ENCODE data around the gene SPRR4.

Gene SPRR4

DNA sequence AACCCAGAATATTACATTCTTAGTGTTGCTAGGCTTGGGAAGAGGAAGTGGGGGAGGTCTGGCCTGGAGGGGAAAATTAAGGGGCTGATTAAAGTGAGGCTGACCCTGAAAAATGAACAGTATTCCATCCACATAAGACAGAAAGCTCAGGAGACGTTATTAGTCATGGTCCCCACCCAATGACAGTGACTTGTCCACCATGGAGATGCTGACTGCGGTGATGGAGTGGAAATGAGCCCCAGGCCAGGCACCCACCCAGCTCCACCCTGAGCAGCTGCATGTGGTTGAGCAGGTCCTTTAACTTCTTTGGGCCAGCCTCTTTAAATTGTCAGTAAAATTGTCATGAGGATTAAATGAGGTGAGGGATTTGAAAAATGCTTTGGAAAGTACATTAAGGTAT is 1.4 kb upstream of the SPRR4 start:
- Histone ChIP-seq H3K4ac (ENCODE audit: low read depth in 1 of 2, low read length in 2 of 2) (no peak overlapping the region), H2BK12ac (ENCODE audit: low read length in 2 of 2) (no peak overlapping the region)

DNA sequence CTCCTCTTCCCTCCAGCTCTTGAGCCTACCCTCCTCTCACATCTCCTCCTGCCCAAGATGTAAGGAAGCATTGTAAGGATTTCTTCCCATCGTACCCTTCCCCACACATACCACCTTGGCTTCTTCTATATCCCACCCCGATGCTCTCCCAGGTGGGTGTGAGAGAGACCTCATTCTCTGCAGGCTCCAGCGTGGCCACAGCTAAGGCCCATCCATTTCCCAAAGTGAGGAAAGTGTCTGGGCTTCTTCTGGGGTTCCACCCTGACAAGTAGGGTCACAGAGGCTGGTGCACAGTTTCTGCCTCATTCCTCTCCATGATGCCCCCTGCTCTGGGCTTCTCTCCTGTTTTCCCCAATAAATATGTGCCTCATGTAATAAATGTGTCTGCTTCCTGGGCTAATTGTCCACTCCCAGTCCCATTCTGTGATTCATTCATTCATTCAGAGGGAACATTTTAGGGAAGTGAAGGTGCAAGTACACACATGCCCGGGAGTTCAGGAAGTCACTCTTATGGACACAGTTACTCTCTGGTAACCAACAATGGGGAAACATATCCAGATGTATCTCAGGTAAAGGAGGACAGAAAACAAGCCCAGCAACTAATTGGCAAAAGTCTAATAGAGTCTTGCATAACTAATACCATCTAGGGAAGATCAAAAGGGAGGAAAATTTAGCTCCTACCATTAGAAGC is 1.9 kb downstream of the SPRR4 start:
- no peak overlapping the region for H2AK5ac ChIP-seq (ENCODE audit: low read length, severe bottlenecking)
- no peak overlapping the region for H2BK15ac ChIP-seq (ENCODE audit: low read depth, poor library complexity, severe bottlenecking)
- H4K91ac ChIP-seq (ENCODE audit: low read length), result no peak overlapping the region
- no peak overlapping the region for H2BK120ac ChIP-seq (ENCODE audit: low read depth, low read length)
- H3K27me3 ChIP-seq (ENCODE audit: control insufficient read depth in 1 of 2, insufficient read depth in 1 of 2, low read length in 2 of 2), result peaks cover 0 to 5% of the 10 kb centered on the region in 2 experiments
- H3K9ac ChIP-seq (ENCODE audit: low read length), result no peak overlapping the region
- H3K4me1 ChIP-seq (ENCODE audit: control insufficient read depth, insufficient read depth, low read depth, low read length), result no peaks in the 10 kb centered on the region
- H3K36me3 ChIP-seq (ENCODE audit: control insufficient read depth in 1 of 2, insufficient read depth in 2 of 2, low read depth in 1 of 2, low read length in 2 of 2), result no peaks in the 10 kb centered on the region
- H3K23ac ChIP-seq (ENCODE audit: low read length in 2 of 2), result no peak overlapping the region
- no peak for DNase-seq
- H3K14ac ChIP-seq (ENCODE audit: low read length in 2 of 2), result no peak overlapping the region
- H3K4me3 ChIP-seq (ENCODE audit: insufficient read depth in 1 of 2, low read depth in 1 of 2, low read length in 2 of 2), result no peak overlapping the region
- no peak overlapping the region for H4K8ac ChIP-seq (ENCODE audit: low read length)
- no peak overlapping the region for H3K4ac ChIP-seq (ENCODE audit: low read depth in 1 of 2, low read length in 2 of 2)
- H2BK12ac ChIP-seq (ENCODE audit: low read length in 2 of 2), result no peak overlapping the region
- H3K18ac ChIP-seq (ENCODE audit: low read depth in 1 of 2, low read length in 2 of 2), result no peak overlapping the region
- WGBS, result 65% methylated on average over 4 of the region's 4 CpGs
- H3K27ac ChIP-seq (ENCODE audit: low read length, poor library complexity, severe bottlenecking), result no peak overlapping the region
- no peak overlapping the region for H2AFZ ChIP-seq (ENCODE audit: low read depth, low read length)
- no peak overlapping the region for H3K4me2 ChIP-seq (ENCODE audit: low read length, poor library complexity, severe bottlenecking)
- no peak overlapping the region for H2BK5ac ChIP-seq (ENCODE audit: low read depth, low read length, poor library complexity, severe bottlenecking)
- no peaks in the 10 kb centered on the region for H3K79me1 ChIP-seq (replicated peaks; ENCODE audit: low read length, poor library complexity, severe bottlenecking)
- peaks cover 2% of the 10 kb centered on the region for H3K9me3 ChIP-seq (ENCODE audit: control insufficient read depth, low read length)

More for the DNA sequence above, 1.4 kb upstream of the SPRR4 start:
- Histone ChIP-seq H3K4me1 (ENCODE audit: control insufficient read depth, insufficient read depth, low read depth, low read length) (no peaks in the 10 kb centered on the region), H2BK5ac (ENCODE audit: low read depth, low read length, poor library complexity, severe bottlenecking) (no peak overlapping the region), H3K14ac (ENCODE audit: low read length in 2 of 2) (no peak overlapping the region), H3K79me1 (replicated peaks; ENCODE audit: low read length, poor library complexity, severe bottlenecking) (no peaks in the 10 kb centered on the region), H3K23ac (ENCODE audit: low read length in 2 of 2) (no peak overlapping the region), H2AFZ (ENCODE audit: low read depth, low read length) (no peak overlapping the region), H3K4me2 (ENCODE audit: low read length, poor library complexity, severe bottlenecking) (no peak overlapping the region), H4K8ac (ENCODE audit: low read length) (no peak overlapping the region), H3K9ac (ENCODE audit: low read length) (no peak overlapping the region), H2BK120ac (ENCODE audit: low read depth, low read length) (no peak overlapping the region), H3K18ac (ENCODE audit: low read depth in 1 of 2, low read length in 2 of 2) (no peak overlapping the region), H2AK5ac (ENCODE audit: low read length, severe bottlenecking) (no peak overlapping the region), H3K4me3 (ENCODE audit: insufficient read depth in 1 of 2, low read depth in 1 of 2, low read length in 2 of 2) (no peak overlapping the region), H3K9me3 (ENCODE audit: control insufficient read depth, low read length) (peaks cover 2% of the 10 kb centered on the region), H3K27me3 (ENCODE audit: control insufficient read depth in 1 of 2, insufficient read depth in 1 of 2, low read length in 2 of 2) (peaks cover 0 to 5% of the 10 kb centered on the region in 2 experiments), H3K36me3 (ENCODE audit: control insufficient read depth in 1 of 2, insufficient read depth in 2 of 2, low read depth in 1 of 2, low read length in 2 of 2) (no peaks in the 10 kb centered on the region), H3K27ac (ENCODE audit: low read length, poor library complexity, severe bottlenecking) (no peak overlapping the region), H4K91ac (ENCODE audit: low read length) (no peak overlapping the region), H2BK15ac (ENCODE audit: low read depth, poor library complexity, severe bottlenecking) (no peak overlapping the region)
- 42% methylated on average over 2 of the region's 2 CpGs for WGBS
- DNase-seq, result no peak

- Histone ChIP-seq H3K18ac (ENCODE audit: low read depth in 1 of 2, low read length in 2 of 2) (no peak overlapping the region), H2BK120ac (ENCODE audit: low read depth, low read length) (no peak overlapping the region), H3K27me3 (ENCODE audit: control insufficient read depth in 1 of 2, insufficient read depth in 1 of 2, low read length in 2 of 2) (peaks cover 0 to 13% of the 10 kb centered on the region in 2 experiments), H3K9me3 (ENCODE audit: control insufficient read depth, low read length) (peaks cover 2% of the 10 kb centered on the region), H3K4ac (ENCODE audit: low read depth in 1 of 2, low read length in 2 of 2) (no peak overlapping the region), H3K36me3 (ENCODE audit: control insufficient read depth in 1 of 2, insufficient read depth in 2 of 2, low read depth in 1 of 2, low read length in 2 of 2) (no peaks in the 10 kb centered on the region), H3K9ac (ENCODE audit: low read length) (no peak overlapping the region), H4K91ac (ENCODE audit: low read length) (no peak overlapping the region), H2AK5ac (ENCODE audit: low read length, severe bottlenecking) (no peak overlapping the region), H2BK15ac (ENCODE audit: low read depth, poor library complexity, severe bottlenecking) (no peak overlapping the region), H3K23ac (ENCODE audit: low read length in 2 of 2) (no peak overlapping the region), H4K8ac (ENCODE audit: low read length) (no peak overlapping the region), H3K79me1 (replicated peaks; ENCODE audit: low read length, poor library complexity, severe bottlenecking) (no peaks in the 10 kb centered on the region), H2AFZ (ENCODE audit: low read depth, low read length) (no peak overlapping the region), H3K27ac (ENCODE audit: low read length, poor library complexity, severe bottlenecking) (no peak overlapping the region), H3K4me1 (ENCODE audit: control insufficient read depth, insufficient read depth, low read depth, low read length) (no peaks in the 10 kb centered on the region), H3K4me2 (ENCODE audit: low read length, poor library complexity, severe bottlenecking) (no peak overlapping the region), H3K14ac (ENCODE audit: low read length in 2 of 2) (no peak overlapping the region), H2BK12ac (ENCODE audit: low read length in 2 of 2) (no peak overlapping the region), H2BK5ac (ENCODE audit: low read depth, low read length, poor library complexity, severe bottlenecking) (no peak overlapping the region), H3K4me3 (ENCODE audit: insufficient read depth in 1 of 2, low read depth in 1 of 2, low read length in 2 of 2) (no peak overlapping the region)
- DNase-seq, result no peak
- no CpG with 5 or more reads among the region's 1 CpG for WGBS
Measured at GRCh38 chr1:152976688-152977087, 6.2 kb downstream of the SPRR4 start.

DNA sequence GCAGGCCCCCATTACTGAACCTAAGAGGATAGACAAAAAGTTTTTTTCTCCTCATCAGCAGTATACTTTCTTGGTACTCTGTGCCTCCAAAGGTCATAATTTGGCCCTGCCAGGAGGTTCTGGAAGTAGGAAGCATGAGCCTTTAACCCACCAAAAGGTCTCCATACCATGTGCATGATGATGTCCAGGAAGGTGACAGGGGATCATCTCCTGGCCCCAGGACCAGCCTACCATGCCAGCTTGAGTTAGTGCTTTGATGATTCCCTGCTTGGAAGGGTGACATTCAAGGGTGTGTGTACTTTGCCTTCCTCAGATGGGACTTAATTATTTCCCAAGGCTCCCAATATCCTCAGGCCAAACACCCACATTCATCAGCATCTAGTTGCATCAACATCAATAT is 7.2 kb downstream of the SPRR4 start:
- H2AFZ ChIP-seq (ENCODE audit: low read depth, low read length), result no peak overlapping the region
- no peak overlapping the region for H3K27ac ChIP-seq (ENCODE audit: low read length, poor library complexity, severe bottlenecking)
- H3K9me3 ChIP-seq (ENCODE audit: control insufficient read depth, low read length), result no peaks in the 10 kb centered on the region
- no peak overlapping the region for H2BK5ac ChIP-seq (ENCODE audit: low read depth, low read length, poor library complexity, severe bottlenecking)
- H3K4ac ChIP-seq (ENCODE audit: low read depth in 1 of 2, low read length in 2 of 2), result no peak overlapping the region
- H2AK5ac ChIP-seq (ENCODE audit: low read length, severe bottlenecking), result no peak overlapping the region
- H3K4me2 ChIP-seq (ENCODE audit: low read length, poor library complexity, severe bottlenecking), result no peak overlapping the region
- no peak overlapping the region for H2BK12ac ChIP-seq (ENCODE audit: low read length in 2 of 2)
- H3K4me3 ChIP-seq (ENCODE audit: insufficient read depth in 1 of 2, low read depth in 1 of 2, low read length in 2 of 2), result no peak overlapping the region
- H3K79me1 ChIP-seq (replicated peaks; ENCODE audit: low read length, poor library complexity, severe bottlenecking), result no peaks in the 10 kb centered on the region
- H4K8ac ChIP-seq (ENCODE audit: low read length), result no peak overlapping the region
- H3K27me3 ChIP-seq (ENCODE audit: control insufficient read depth in 1 of 2, insufficient read depth in 1 of 2, low read length in 2 of 2), result peaks cover 0 to 13% of the 10 kb centered on the region in 2 experiments
- no peak for DNase-seq
- H2BK120ac ChIP-seq (ENCODE audit: low read depth, low read length), result no peak overlapping the region
- H3K36me3 ChIP-seq (ENCODE audit: control insufficient read depth in 1 of 2, insufficient read depth in 2 of 2, low read depth in 1 of 2, low read length in 2 of 2), result no peaks in the 10 kb centered on the region
- no peak overlapping the region for H4K91ac ChIP-seq (ENCODE audit: low read length)
- no peak overlapping the region for H3K14ac ChIP-seq (ENCODE audit: low read length in 2 of 2)
- no peak overlapping the region for H3K18ac ChIP-seq (ENCODE audit: low read depth in 1 of 2, low read length in 2 of 2)
- no peaks in the 10 kb centered on the region for H3K4me1 ChIP-seq (ENCODE audit: control insufficient read depth, insufficient read depth, low read depth, low read length)
- H3K9ac ChIP-seq (ENCODE audit: low read length), result no peak overlapping the region
- H3K23ac ChIP-seq (ENCODE audit: low read length in 2 of 2), result no peak overlapping the region
- H2BK15ac ChIP-seq (ENCODE audit: low read depth, poor library complexity, severe bottlenecking), result no peak overlapping the region

Measured in mesenchymal stem cell (in vitro differentiated cells and primary cell).